NCI-H69 (cell line): Measurements from ENCODE around the gene HS6ST3.

Experiments
- DNase-seq: peaks from one replicate; lab custom pipeline; 2025; lab: John Stamatoyannopoulos, UW

HS6ST3 gene

GRCh38 chr13:96835546-96835945 is 745.6 kb downstream of the HS6ST3 start:
- no peak for DNase-seq

GRCh38 chr13:96836733-96837132 is 746.8 kb downstream of the HS6ST3 start:
- DNase-seq = no peak

- DNase-seq = no peak
Observed at GRCh38 chr13:96837809-96838208, 747.9 kb downstream of the HS6ST3 start.

GRCh38 chr13:96844195-96844594 is 754.3 kb downstream of the HS6ST3 start:
- no peak for DNase-seq

- peak; percentile 36 for DNase-seq
Observed at GRCh38 chr13:96844616-96845015, 754.7 kb downstream of the HS6ST3 start.

GRCh38 chr13:96848286-96848685 is 758.4 kb downstream of the HS6ST3 start:
- DNase-seq = no peak

- no peak for DNase-seq
Observed at GRCh38 chr13:96849091-96849490, 759.2 kb downstream of the HS6ST3 start.

- DNase-seq = no peak
Observed at GRCh38 chr13:96850538-96851145, 760.7 kb downstream of the HS6ST3 start.

- DNase-seq = no peak
Observed at GRCh38 chr13:96851856-96852445, 762.0 kb downstream of the HS6ST3 start.

GRCh38 chr13:96858133-96858826 is 768.4 kb downstream of the HS6ST3 start:
- DNase-seq = no peak

GRCh38 chr13:96860882-96861281 is 771.0 kb downstream of the HS6ST3 start:
- DNase-seq = no peak

- DNase-seq = no peak
Observed at GRCh38 chr13:96862093-96862492, 772.2 kb downstream of the HS6ST3 start.

GRCh38 chr13:96862999-96863398 is 773.1 kb downstream of the HS6ST3 start:
- no peak for DNase-seq

- no peak for DNase-seq
Observed at GRCh38 chr13:96871469-96871868, 781.6 kb downstream of the HS6ST3 start.

- no peak for DNase-seq
Observed at GRCh38 chr13:96880419-96880818, 790.5 kb downstream of the HS6ST3 start.
